ENCODE measurements around the gene RSPO1. TPM values are rescaled to one million over a fixed set of nuclear protein-coding genes. Genes with fewer than 3 reads are reported as not detected.

RSPO1 gene
- total RNA-seq, 1 donor from 2014 or later = not detected

DNA sequence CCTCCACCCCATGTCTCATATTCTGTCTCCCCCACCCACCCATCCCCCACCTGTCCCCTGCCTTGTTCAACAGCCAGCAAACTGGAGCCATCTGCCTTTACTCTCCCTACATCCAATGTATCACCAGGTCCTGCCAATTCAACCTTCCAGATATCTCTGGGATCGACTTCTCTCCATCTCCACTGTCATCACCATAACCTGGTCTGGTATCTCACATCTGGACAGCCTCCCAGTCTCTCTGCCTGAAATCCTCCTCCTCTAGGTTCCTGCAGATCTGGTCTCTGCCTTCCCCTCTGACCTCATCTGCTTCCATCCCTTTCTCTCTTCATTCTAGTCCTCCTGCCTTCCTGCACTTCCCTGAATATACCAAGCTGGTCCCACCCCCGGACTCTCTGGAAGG lies 35.4 kb upstream of the RSPO1 start:
- H3K4me3 Mint-ChIP-seq (ENCODE audit: unreplicated experiment) = no peak overlapping the region
- no peaks in the 10 kb centered on the region for H3K9me3 Mint-ChIP-seq (ENCODE audit: unreplicated experiment)
- no peak for DNase-seq (ENCODE audit: extremely low spot score, unreplicated experiment)
- TF ChIP-seq, protein P1, sequence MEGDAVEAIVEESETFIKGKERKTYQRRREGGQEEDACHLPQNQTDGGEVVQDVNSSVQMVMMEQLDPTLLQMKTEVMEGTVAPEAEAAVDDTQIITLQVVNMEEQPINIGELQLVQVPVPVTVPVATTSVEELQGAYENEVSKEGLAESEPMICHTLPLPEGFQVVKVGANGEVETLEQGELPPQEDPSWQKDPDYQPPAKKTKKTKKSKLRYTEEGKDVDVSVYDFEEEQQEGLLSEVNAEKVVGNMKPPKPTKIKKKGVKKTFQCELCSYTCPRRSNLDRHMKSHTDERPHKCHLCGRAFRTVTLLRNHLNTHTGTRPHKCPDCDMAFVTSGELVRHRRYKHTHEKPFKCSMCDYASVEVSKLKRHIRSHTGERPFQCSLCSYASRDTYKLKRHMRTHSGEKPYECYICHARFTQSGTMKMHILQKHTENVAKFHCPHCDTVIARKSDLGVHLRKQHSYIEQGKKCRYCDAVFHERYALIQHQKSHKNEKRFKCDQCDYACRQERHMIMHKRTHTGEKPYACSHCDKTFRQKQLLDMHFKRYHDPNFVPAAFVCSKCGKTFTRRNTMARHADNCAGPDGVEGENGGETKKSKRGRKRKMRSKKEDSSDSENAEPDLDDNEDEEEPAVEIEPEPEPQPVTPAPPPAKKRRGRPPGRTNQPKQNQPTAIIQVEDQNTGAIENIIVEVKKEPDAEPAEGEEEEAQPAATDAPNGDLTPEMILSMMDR (IDR thresholded peaks at IDR 0.05) = no peak
- no peaks in the 10 kb centered on the region for H3K36me3 Mint-ChIP-seq (ENCODE audit: unreplicated experiment)
- no peak overlapping the region for H3K27ac Mint-ChIP-seq (ENCODE audit: unreplicated experiment)
- H3K4me1 Mint-ChIP-seq (ENCODE audit: unreplicated experiment) = no peaks in the 10 kb centered on the region
- peaks cover 21% of the 10 kb centered on the region for H3K27me3 Mint-ChIP-seq (ENCODE audit: unreplicated experiment)

DNA sequence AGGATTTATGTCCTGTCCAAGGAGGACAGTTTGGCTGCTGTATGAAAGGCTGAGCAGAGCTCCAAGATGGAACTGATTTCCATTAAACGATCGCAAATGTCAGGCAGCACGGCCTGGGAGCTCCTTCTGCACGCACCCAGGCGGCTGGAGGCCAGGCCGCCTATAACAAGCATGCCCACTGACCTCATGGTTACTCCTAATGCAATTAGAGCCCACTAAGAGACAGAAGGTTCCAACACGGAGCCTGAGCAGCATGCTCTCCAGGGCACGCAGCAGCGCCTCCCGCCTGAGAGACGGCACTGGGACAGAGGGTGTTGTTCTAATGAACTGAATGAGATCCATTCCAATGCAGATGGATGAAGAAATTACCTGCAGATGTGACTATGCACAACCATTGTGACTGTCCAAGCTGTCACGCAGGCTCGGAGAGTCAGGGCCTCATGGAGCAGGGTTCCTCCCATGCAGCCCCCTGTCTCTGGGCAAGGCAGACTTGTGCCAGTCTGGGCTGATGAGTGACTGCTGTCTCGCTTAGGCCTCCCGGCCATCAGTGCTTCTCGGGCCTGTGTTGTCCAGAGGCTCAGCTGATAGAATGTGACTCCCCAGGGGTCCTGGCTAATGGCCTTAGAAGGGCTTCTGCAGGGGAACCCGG lies 32.5 kb upstream of the RSPO1 start:
- H3K27ac Mint-ChIP-seq (ENCODE audit: unreplicated experiment) = no peak overlapping the region

DNA sequence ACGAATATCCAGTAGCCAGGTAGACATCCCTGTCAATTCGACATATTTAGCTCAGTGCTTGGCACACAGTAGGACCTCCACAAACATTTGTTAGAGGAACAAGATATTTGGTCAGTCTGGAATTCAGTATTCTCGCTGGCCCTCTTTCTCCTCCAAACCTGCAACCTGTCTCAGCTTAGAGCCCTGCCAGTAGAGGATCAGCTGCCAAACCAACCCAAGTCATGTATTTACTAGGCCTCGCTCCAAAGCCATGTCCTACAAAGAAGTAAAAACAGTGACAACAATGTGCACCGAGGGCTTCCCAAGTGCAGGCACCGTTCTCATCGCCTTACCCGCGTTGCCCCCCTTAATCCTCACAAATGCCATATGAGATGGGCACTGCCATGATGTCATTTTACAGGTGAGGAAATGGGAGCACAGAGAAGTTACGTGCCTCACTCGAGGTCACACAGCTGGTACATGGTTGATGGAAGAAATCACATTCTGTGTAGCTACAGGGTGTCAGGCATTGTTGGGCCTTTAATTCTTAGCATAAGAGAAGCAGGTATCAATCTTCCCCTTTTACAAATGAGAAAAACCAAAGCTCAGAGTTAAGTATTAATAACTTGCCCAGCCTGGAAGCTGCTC lies 31.7 kb upstream of the RSPO1 start:
- H3K27me3 Mint-ChIP-seq (ENCODE audit: unreplicated experiment) = peaks cover 11% of the 10 kb centered on the region
- peaks cover 4% of the 10 kb centered on the region for H3K4me1 Mint-ChIP-seq (ENCODE audit: unreplicated experiment)
- TF ChIP-seq, protein P1 (IDR thresholded peaks at IDR 0.05) = no peak
- no peak for DNase-seq (ENCODE audit: extremely low spot score, unreplicated experiment)
- H3K9me3 Mint-ChIP-seq (ENCODE audit: unreplicated experiment) = no peaks in the 10 kb centered on the region
- no peak overlapping the region for H3K27ac Mint-ChIP-seq (ENCODE audit: unreplicated experiment)
- H3K4me3 Mint-ChIP-seq (ENCODE audit: unreplicated experiment) = no peak overlapping the region
- H3K36me3 Mint-ChIP-seq (ENCODE audit: unreplicated experiment) = no peaks in the 10 kb centered on the region

More for the DNA sequence above, 32.5 kb upstream of the RSPO1 start:
- TF ChIP-seq, protein P1 (IDR thresholded peaks at IDR 0.05) = no peak
- Mint-ChIP-seq H3K4me3 (ENCODE audit: unreplicated experiment) (no peak overlapping the region), H3K9me3 (ENCODE audit: unreplicated experiment) (no peaks in the 10 kb centered on the region), H3K36me3 (ENCODE audit: unreplicated experiment) (no peaks in the 10 kb centered on the region), H3K27me3 (ENCODE audit: unreplicated experiment) (peaks cover 16% of the 10 kb centered on the region), H3K4me1 (ENCODE audit: unreplicated experiment) (peaks cover 4% of the 10 kb centered on the region)
- no peak for DNase-seq (ENCODE audit: extremely low spot score, unreplicated experiment)

DNA sequence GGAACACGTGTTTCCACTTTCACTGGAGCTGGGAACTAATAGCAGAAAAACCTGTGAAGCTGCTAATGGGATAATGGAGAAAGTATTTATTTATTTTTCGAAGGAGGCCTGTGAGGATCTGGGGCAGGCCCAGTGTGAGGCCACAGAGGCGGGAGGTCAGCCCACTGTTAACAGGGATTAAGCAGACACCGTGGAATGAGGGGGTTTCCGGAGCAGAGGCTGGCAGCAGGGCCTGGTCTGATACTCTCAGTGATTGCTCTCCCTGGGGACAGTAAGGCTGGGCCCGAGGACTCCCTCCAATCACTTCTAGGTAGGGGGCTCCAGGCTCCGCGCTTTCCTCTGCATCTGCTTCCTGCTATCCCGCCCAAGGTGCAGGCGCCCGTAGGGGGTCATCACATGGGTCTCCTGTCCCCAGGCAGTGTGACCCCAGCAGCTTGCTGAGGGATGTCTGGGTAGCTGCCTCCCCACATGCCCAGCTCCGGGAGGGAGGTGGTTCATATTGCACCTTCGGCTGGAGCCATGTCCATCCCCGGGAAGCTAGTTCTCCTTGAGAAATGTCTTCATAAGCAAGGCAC lies 28.8 kb upstream of the RSPO1 start:
- H3K4me1 Mint-ChIP-seq (ENCODE audit: unreplicated experiment) = peaks cover 6% of the 10 kb centered on the region
- H3K4me3 Mint-ChIP-seq (ENCODE audit: unreplicated experiment) = no peak overlapping the region
- no peaks in the 10 kb centered on the region for H3K9me3 Mint-ChIP-seq (ENCODE audit: unreplicated experiment)
- DNase-seq (ENCODE audit: extremely low spot score, unreplicated experiment) = no peak
- no peaks in the 10 kb centered on the region for H3K36me3 Mint-ChIP-seq (ENCODE audit: unreplicated experiment)
- TF ChIP-seq, protein P1 (IDR thresholded peaks at IDR 0.05) = no peak
- H3K27ac Mint-ChIP-seq (ENCODE audit: unreplicated experiment) = no peak overlapping the region
- H3K27me3 Mint-ChIP-seq (ENCODE audit: unreplicated experiment) = peaks cover 16% of the 10 kb centered on the region

DNA sequence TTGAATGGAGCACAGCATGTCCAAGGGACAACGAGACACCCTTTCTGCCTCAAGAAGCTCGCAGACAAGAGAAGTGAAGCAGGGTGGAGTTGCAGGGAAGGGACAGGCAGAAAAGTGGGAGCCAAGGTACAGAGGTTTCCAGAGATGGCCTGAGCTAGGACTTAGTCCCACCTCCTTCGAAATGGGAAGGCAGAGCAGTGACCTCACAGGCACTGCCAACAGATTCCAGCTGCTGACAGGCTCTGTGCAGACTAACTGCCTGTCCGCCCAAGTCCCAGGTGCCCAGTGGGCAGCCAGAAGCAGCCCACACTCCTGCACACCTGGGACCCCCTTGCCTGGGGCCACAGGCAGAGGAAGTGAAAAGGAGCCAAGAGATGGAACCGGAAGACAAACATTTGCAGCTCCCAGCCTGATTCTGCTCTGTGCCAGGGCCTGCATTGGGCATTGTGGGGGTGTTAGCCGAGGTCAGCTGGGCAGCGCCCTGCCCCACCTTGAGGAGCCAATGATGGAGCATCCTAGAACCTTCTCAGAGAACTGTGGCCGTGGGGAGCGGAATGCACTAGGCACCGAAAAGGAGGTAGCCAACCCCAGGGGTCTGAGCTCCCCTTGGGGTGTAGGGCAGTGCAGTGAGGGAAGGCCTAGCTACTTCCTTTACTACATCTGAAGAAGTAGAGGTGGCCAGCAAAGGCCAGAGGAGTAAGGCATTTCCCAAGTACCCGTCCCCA lies 27.5 kb upstream of the RSPO1 start:
- Mint-ChIP-seq H3K4me1 (ENCODE audit: unreplicated experiment) (peaks cover 6% of the 10 kb centered on the region), H3K4me3 (ENCODE audit: unreplicated experiment) (no peak overlapping the region), H3K27ac (ENCODE audit: unreplicated experiment) (no peak overlapping the region), H3K9me3 (ENCODE audit: unreplicated experiment) (no peaks in the 10 kb centered on the region), H3K36me3 (ENCODE audit: unreplicated experiment) (no peaks in the 10 kb centered on the region), H3K27me3 (ENCODE audit: unreplicated experiment) (peaks cover 16% of the 10 kb centered on the region)
- TF ChIP-seq, protein P1 (IDR thresholded peaks at IDR 0.05) = no peak
- DNase-seq (ENCODE audit: extremely low spot score, unreplicated experiment) = no peak
